Lower leg skin (tissue), 4 donors: ENCODE results near the gene AMFR. TPM values are rescaled to one million over a fixed set of nuclear protein-coding genes. Genes with fewer than 3 reads are reported as not detected.

Source experiments
- DNase-seq, 2 donors: peaks; one replicate each; pipeline ENCODE4 v3.0.0-alpha.2; 2019; ENCODE audit warnings: low spot score in 2 of 2
- H3K4me3 ChIP-seq: fragments of 200-600 bp; sonication (generic); 2 replicates; pipeline ENCODE4 v1.5.1; 2017; ENCODE audit warnings: mild to moderate bottlenecking, low read depth; ENCODE audit not compliant: poor library complexity, severe bottlenecking
- CTCF ChIP-seq, 3 donors: fragments of 450-650 bp; IDR thresholded peaks; one replicate each; pipeline ENCODE4 v1.5.1; 2016; ENCODE audit warnings: antibody characterized with exemption in 3 of 3, mild to moderate bottlenecking in 3 of 3, moderate library complexity in 2 of 3
- POLR2A ChIP-seq, 2 donors: fragments of 450-650 bp; IDR thresholded peaks; one replicate each; pipeline ENCODE4 v1.6.1; 2016 to 2017; ENCODE audit warnings: antibody characterized with exemption in 2 of 2, mild to moderate bottlenecking in 1 of 2, moderate library complexity in 1 of 2
- WGBS, 2 donors: methylation state at CpG; one replicate each; pipeline ENCODE4 v1.1.5; 2018; 5-methylcytosine and 5-hydroxymethylcytosine counted together
- intact Hi-C: fragments of 100-400 bp; cut with DNase I; formaldehyde crosslinking; loops from one replicate; pipeline ENCODE4 v1.15.0; 2023; ENCODE audit warnings: low total_unique reads
- total RNA-seq, 4 donors: library from RNA; depleted of rRNA; stranded (reverse); fragments of >200 nt; gene quantifications; one replicate each; pipeline ENCODE4 v1.1.0, GENCODE V29; 2016

The AMFR gene
- total RNA-seq, 4 donors from 2014 or later: 77.3 to 149 (median 124) TPM

DNA sequence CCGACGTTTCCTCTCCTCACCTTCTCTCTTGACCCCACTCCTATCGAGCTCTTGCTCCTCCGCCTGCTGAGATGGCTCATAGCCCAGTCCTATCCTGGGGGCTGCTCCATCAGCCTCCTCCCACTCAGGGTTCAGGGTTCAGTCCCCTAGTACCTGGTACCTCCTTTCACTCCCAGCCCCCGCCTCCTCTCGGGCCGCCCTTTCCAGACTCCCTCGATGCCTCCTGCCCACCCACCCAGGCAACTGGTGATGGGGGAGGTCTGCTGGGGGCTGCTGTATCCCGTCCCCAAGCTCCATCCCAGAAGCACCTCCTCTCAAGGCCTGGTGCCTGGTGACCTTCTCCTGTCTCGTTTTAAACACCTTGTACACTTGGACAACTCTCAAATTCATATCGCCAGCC is 93.9 kb downstream of the AMFR start:
- intact Hi-C loops: no loop called here
- H3K4me3 ChIP-seq: no peak overlapping the region
- 78 to 85% methylated on average over 11 of the region's 11 CpGs for WGBS, 2 donors
- no peak for DNase-seq
- TF ChIP-seq POLR2A (IDR thresholded peaks at IDR 0.05) (no peak), CTCF (IDR thresholded peaks at IDR 0.05) (no peak)

DNA sequence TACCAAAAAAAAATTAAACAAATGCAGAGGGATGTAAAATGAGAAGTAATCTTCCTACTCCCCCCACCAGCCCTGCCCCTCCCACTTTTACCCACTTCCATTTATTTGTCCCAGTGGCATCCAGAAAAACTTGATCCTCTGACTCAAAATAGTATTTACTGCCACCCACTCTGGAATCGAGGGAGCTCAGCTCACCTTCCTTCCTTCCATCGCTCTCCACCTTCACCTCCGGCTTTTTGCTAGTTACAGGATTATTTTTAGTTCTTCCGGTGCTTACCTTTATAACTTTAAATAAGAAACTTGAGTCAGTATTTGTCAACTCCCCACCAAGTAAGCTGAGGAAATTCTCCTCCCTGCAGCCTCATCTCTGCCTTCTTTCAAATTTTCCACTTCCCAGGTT is 94.9 kb downstream of the AMFR start:
- no peak for DNase-seq
- TF ChIP-seq POLR2A (IDR thresholded peaks at IDR 0.05) (no peak), CTCF (IDR thresholded peaks at IDR 0.05) (no peak)
- intact Hi-C loops: no loop called here
- 47 to 55% methylated on average over 4 of the region's 4 CpGs for WGBS, 2 donors
- H3K4me3 ChIP-seq: no peak overlapping the region

DNA sequence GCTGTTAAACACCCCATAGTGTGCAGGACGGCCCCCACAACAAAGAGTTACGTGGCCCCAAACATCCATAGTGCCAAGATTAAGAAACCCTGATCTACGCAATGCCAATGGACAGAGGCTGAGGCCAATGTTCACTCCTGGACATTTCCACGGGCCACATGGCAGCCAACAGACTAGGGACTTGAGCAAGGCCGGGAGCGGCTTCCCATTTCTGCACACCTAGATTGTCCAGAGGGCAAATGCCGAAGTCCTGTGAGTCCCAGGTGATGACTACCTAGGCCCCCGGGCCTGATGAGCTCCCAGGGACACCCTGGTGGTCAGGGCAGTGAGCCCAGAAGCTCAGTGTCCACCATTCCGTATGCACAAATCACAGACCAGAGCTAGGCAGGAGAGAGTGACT is 95.5 kb downstream of the AMFR start:
- H3K4me3 ChIP-seq: no peak overlapping the region
- 84 to 88% methylated on average over 8 to 9 of the region's 9 CpGs for WGBS, 2 donors
- intact Hi-C loops: no loop called here
- DNase-seq: no peak
- TF ChIP-seq POLR2A (IDR thresholded peaks at IDR 0.05) (no peak), CTCF (IDR thresholded peaks at IDR 0.05) (no peak)

DNA sequence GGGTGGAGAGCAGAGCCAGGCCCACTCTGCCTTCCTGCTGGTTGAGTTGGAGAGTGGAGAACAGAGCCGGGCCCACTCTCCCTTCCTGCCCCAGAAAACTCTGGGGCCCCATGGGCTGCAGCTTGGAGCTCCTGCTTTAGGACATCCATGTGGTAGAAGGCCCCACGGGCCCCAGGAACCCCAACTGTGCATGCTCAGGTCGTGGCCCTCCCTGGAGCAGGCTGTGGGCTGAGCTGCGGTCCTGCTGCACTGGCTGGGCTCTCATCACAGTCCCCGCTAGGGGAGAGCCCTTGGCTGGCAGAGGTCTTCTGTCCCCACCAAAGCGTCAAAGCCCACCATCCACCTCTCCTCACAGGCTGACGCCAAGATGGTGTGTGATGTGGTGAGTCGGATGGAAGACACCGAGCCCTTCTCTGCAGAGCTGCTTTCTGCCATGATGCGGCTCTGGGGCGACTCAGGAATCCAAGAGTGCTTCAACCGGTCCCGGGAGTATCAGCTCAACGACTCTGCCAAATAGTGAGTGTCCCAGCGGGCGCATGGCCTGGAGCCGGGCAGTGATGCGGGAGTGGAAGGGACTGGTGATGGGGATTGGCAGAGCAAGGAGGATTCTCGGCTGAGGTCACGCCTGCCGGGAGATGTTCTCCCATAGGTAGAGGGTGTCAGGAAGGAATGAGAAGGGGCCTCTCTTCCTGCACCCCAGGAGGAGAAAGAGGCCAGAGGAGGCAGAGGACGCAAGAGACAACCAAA is 96.9 kb downstream of the AMFR start:
- intact Hi-C loops: no loop called here
- no peak for DNase-seq
- 72 to 79% methylated on average over 20 to 22 of the region's 22 CpGs for WGBS, 2 donors
- TF ChIP-seq CTCF (IDR thresholded peaks at IDR 0.05): no peak
- no peak for TF ChIP-seq POLR2A (IDR thresholded peaks at IDR 0.05)
- H3K4me3 ChIP-seq: no peak overlapping the region

- H3K4me3 ChIP-seq: no peak overlapping the region
- no peak for DNase-seq
- TF ChIP-seq POLR2A (IDR thresholded peaks at IDR 0.05): no peak
- TF ChIP-seq CTCF (IDR thresholded peaks at IDR 0.05): no peak
- intact Hi-C loops: no loop called here
- whole genome bisulfite sequencing, 2 donors: 75 to 76% methylated on average over 6 of the region's 6 CpGs
Measured at GRCh38 chr16:56327929-56328258, 97.5 kb downstream of the AMFR start.
